ENCODE data around the gene FHL1. TPM values are rescaled to one million over a fixed set of nuclear protein-coding genes. Genes with fewer than 3 reads are reported as not detected.

The FHL1 gene
- total RNA-seq, 1 donor from 2014 or later = 4.5 TPM

DNA sequence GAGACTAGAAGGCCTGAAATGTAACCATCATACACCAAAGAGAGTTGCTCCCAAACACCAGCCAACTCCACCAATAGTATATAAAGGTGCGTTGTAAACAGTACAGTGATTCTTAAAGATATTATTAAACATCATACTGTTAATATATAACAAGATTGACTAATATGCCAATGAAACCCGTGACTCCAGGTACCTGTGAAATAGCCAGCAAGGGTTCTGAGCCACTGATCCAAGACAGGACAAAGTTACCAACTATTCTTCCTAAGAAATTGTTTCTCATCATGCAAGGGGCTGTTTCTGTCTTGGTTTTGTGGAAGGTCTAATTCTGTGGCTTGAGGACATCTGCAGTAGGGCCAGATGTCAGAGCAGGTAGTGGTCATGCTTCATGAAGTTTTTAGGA is 47.2 kb downstream of the FHL1 start:
- Mint-ChIP-seq H3K27ac (no peak overlapping the region), H3K36me3 (ENCODE audit: low read depth) (no peaks in the 10 kb centered on the region), H3K4me3 (ENCODE audit: low read depth) (no peak overlapping the region), H3K9me3 (no peaks in the 10 kb centered on the region), H3K27me3 (ENCODE audit: low read depth) (no peaks in the 10 kb centered on the region), H3K4me1 (ENCODE audit: low read depth) (peaks cover 39% of the 10 kb centered on the region)
- no peak for DNase-seq (ENCODE audit: low spot score)
- intact Hi-C loops (cut with micrococcal nuclease) = no loop called here

DNA sequence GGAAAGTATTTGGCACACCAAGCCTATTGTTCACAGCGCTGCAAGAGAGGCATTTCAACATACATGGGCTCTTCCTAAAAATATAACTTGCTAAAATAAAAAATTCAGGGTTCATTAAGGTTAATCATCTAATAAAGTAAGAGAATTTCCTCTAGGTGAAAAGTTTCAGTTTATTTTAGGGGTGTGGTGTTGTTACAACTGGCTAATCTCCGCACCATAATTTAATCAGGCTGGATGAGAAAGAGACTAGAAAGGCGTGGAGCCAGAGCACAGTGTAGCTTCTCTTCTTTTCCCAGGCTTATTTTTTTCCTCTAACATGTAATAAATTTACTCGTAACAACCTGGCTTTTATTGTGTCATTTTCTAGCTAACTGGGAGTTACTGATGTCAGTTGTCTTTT is 47.9 kb downstream of the FHL1 start:
- Mint-ChIP-seq H3K4me3 (ENCODE audit: low read depth) (no peak overlapping the region), H3K36me3 (ENCODE audit: low read depth) (no peaks in the 10 kb centered on the region), H3K9me3 (no peaks in the 10 kb centered on the region), H3K4me1 (ENCODE audit: low read depth) (peaks cover 40% of the 10 kb centered on the region), H3K27me3 (ENCODE audit: low read depth) (no peaks in the 10 kb centered on the region), H3K27ac (no peak overlapping the region)
- DNase-seq (ENCODE audit: low spot score) = no peak
- intact Hi-C loops (cut with micrococcal nuclease) = no loop called here

DNA sequence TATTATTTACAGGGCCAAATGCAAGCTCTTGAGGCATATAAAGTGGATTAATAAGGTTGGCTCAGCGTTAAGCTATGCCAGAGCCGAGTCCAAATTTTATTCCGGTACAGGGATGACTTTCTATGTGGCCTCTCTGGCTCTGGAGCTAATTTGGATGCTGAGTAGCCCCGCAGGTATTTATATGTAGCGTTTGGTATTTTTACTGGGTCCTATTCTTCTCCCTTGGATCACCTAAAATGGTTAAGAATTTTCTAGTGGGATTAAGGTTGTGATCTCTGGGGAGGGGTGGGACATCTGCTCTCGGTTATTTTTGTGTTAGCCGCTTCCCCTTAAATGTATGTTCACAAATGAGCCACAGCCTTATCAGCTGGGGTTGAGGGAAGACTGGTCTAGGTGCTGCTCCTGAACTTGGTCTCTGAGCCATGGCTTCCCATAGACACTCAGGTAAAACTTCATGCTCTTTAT is 49.4 kb downstream of the FHL1 start:
- no peak for DNase-seq (ENCODE audit: low spot score)
- intact Hi-C loops (cut with micrococcal nuclease) = no loop called here
- Mint-ChIP-seq H3K36me3 (ENCODE audit: low read depth) (no peaks in the 10 kb centered on the region), H3K9me3 (no peaks in the 10 kb centered on the region), H3K27me3 (ENCODE audit: low read depth) (no peaks in the 10 kb centered on the region), H3K4me1 (ENCODE audit: low read depth) (peaks cover 43% of the 10 kb centered on the region), H3K4me3 (ENCODE audit: low read depth) (no peak overlapping the region), H3K27ac (no peak overlapping the region)

DNA sequence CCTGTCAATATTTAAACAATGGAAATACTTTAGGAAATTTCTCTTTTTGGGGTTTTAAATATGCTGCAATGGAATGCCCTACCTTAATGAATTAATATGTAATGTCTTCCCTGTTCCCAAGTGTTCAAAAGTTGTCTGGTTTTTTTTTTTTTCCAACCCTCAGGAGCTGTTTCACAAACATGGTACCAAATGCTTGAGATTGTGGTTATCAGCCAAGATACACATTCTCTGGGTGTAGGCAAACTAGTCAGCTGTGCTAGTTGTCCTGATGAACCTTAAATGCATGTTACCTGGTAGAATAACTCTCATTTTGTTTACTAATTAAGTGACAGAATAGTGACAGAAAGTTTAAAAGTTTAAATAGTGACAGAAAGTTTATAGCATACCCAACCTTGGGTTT is 50.7 kb downstream of the FHL1 start:
- intact Hi-C loops (cut with micrococcal nuclease) = no loop called here
- no peak overlapping the region for H3K4me3 Mint-ChIP-seq (ENCODE audit: low read depth)
- no peaks in the 10 kb centered on the region for H3K9me3 Mint-ChIP-seq

DNA sequence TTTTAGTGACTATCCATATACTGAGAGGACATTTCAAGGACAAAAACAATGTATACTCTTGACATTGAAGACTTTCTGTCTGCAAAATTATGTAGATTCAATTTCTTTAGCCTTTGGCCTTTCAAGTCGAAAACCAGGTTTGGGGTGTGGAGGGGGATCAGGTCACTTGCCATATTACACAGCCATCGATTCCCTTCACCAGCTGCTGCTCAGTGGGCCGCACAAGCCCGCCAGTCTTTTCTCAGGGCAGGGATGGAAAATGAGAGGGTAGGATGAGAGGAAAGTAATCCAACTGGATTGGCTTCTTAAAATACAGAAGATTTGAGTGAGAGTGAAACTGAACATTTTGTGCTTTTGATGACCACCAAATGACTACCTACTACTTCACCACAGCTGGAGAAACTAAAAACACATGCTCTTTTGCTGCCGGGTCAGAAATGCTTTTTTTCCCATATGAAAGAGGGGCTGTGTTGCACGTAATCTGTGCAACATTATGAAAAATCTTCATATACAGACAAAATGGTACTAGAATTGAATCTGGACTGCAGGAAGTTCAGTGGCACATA is 51.4 kb downstream of the FHL1 start:
- Mint-ChIP-seq H3K4me3 (ENCODE audit: low read depth) (no peak overlapping the region), H3K27ac (no peak overlapping the region), H3K4me1 (ENCODE audit: low read depth) (peaks cover 36% of the 10 kb centered on the region), H3K9me3 (no peaks in the 10 kb centered on the region), H3K27me3 (ENCODE audit: low read depth) (no peaks in the 10 kb centered on the region), H3K36me3 (ENCODE audit: low read depth) (no peaks in the 10 kb centered on the region)
- DNase-seq (ENCODE audit: low spot score) = no peak
- intact Hi-C loops (cut with micrococcal nuclease) = no loop called here

More for the DNA sequence above, 50.7 kb downstream of the FHL1 start:
- DNase-seq (ENCODE audit: low spot score) = no peak
- Mint-ChIP-seq H3K4me1 (ENCODE audit: low read depth) (peaks cover 36% of the 10 kb centered on the region), H3K27ac (no peak overlapping the region), H3K27me3 (ENCODE audit: low read depth) (no peaks in the 10 kb centered on the region), H3K36me3 (ENCODE audit: low read depth) (no peaks in the 10 kb centered on the region)

DNA sequence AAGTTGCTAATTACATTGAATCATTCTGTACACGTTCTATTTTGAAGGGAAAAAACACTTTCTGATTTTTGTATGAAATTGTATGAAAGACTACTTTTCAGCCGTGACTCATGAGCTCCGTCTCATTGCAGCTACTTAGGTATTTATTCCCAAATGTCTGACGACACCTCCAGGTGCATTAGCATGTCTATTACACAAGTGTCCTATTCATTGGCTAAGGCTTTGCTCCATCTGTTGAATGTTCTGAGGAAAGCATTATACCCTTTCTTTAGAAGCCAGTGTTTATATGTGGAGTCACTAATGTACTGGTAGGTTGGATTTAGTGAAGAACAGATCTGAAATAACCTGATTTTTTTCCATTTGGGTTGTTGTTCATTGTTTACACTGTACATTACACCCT is 52.0 kb downstream of the FHL1 start:
- Mint-ChIP-seq H3K27me3 (ENCODE audit: low read depth) (no peaks in the 10 kb centered on the region), H3K27ac (no peak overlapping the region), H3K4me3 (ENCODE audit: low read depth) (no peak overlapping the region), H3K36me3 (ENCODE audit: low read depth) (no peaks in the 10 kb centered on the region), H3K9me3 (no peaks in the 10 kb centered on the region), H3K4me1 (ENCODE audit: low read depth) (peaks cover 33% of the 10 kb centered on the region)
- intact Hi-C loops (cut with micrococcal nuclease) = no loop called here
- DNase-seq (ENCODE audit: low spot score) = no peak

DNA sequence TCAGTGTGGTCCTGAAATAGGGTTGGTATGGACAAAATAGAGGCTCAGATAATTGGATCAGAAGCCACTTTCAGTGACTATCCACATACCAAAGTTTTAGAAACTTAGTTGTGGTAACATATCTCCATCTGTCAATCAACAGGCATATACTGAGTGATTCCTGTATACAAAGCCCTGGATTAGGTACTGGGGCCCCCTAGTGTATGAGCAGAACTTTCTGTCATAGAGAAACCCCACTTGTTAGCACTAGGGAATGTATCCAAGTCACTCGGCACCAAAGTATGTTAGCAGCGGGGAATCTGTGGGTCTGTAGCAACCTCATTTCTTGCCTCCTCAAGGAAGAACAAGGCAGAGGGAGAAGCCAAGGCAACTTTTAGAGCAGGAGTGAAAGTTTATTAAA is 53.1 kb downstream of the FHL1 start:
- Mint-ChIP-seq H3K27ac (no peak overlapping the region), H3K36me3 (ENCODE audit: low read depth) (no peaks in the 10 kb centered on the region), H3K9me3 (no peaks in the 10 kb centered on the region), H3K4me1 (ENCODE audit: low read depth) (peaks cover 38% of the 10 kb centered on the region), H3K4me3 (ENCODE audit: low read depth) (no peak overlapping the region), H3K27me3 (ENCODE audit: low read depth) (no peaks in the 10 kb centered on the region)
- intact Hi-C loops (cut with micrococcal nuclease) = loop anchor here (10.0 kb wide), 1 partner anchor 176 kb away; no protein-coding TSS in a partner anchor
- no peak for DNase-seq (ENCODE audit: low spot score)

DNA sequence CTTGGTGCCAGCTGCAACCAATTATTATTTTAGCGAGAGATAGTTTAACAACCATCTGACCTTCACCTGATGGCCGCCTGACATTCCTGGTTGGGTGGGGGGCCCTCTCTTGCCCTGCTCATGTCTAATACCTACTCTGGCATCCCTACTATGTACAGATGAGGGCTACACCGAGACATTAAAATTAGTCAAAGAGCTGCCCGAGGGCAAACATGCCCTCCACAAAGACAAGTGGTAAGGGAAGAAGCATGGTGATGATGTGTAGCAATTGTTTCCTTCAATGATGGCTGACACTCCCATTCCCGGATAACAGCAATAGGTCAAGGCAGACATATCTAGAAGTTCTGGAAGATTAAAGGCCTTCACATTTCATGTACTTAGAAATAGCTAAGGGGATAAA is 54.3 kb downstream of the FHL1 start:
- Mint-ChIP-seq H3K4me3 (ENCODE audit: low read depth) (no peak overlapping the region), H3K36me3 (ENCODE audit: low read depth) (no peaks in the 10 kb centered on the region), H3K27ac (no peak overlapping the region), H3K4me1 (ENCODE audit: low read depth) (peaks cover 31% of the 10 kb centered on the region), H3K27me3 (ENCODE audit: low read depth) (no peaks in the 10 kb centered on the region), H3K9me3 (no peaks in the 10 kb centered on the region)
- DNase-seq (ENCODE audit: low spot score) = no peak
- intact Hi-C loops (cut with micrococcal nuclease) = loop anchor here (10.0 kb wide), 1 partner anchor 177 kb away; no protein-coding TSS in a partner anchor

DNA sequence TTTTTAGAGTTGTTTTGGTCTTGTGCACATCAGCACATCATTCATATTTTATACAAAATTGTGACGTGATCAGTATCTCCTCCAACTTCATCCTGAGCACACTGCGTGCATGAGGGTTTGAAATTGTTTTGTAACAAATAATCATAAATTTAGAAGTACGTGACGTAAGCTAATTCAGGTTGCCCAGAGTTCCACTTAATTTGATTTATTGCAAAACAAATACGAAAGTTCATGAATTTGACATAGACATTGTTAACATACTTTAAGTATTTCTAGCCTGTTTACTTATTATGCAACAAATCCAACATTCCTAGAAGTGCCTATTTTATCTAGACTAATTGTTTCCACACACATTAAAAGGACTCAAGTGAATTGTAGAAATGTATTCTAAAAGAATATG is 55.6 kb downstream of the FHL1 start:
- no peaks in the 10 kb centered on the region for H3K9me3 Mint-ChIP-seq
- H3K36me3 Mint-ChIP-seq (ENCODE audit: low read depth) = no peaks in the 10 kb centered on the region
- intact Hi-C loops (cut with micrococcal nuclease) = loop anchor here (10.0 kb wide), 1 partner anchor 178 kb away; no protein-coding TSS in a partner anchor
- no peak overlapping the region for H3K27ac Mint-ChIP-seq
- H3K4me3 Mint-ChIP-seq (ENCODE audit: low read depth) = no peak overlapping the region
- no peaks in the 10 kb centered on the region for H3K27me3 Mint-ChIP-seq (ENCODE audit: low read depth)
- H3K4me1 Mint-ChIP-seq (ENCODE audit: low read depth) = peaks cover 29% of the 10 kb centered on the region
- DNase-seq (ENCODE audit: low spot score) = no peak

DNA sequence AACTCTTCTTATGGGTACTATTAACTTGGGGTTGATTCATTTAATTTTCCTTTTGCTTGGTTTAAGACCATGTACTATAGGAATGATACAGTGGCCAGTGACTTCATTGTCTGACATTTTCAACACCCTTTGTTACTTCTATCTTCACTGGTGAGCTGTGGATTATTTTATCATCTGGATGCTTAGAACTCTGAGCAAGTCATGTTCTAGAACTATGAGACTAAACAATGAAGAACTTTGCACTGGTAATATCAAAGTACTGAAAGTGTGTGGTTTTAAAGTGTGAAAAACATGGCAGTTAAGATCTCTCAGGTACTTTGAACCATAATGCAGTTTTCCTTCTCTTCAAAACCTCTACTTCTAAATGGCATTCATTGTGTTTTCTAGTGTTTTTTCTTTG is 56.1 kb downstream of the FHL1 start:
- H3K4me3 Mint-ChIP-seq (ENCODE audit: low read depth) = no peak overlapping the region
- intact Hi-C loops (cut with micrococcal nuclease) = loop anchor here (10.0 kb wide), 1 partner anchor 179 kb away; no protein-coding TSS in a partner anchor
- peaks cover 29% of the 10 kb centered on the region for H3K4me1 Mint-ChIP-seq (ENCODE audit: low read depth)
- H3K36me3 Mint-ChIP-seq (ENCODE audit: low read depth) = no peaks in the 10 kb centered on the region
- H3K27me3 Mint-ChIP-seq (ENCODE audit: low read depth) = no peaks in the 10 kb centered on the region
- DNase-seq (ENCODE audit: low spot score) = no peak
- H3K9me3 Mint-ChIP-seq = no peaks in the 10 kb centered on the region
- peak overlapping the region; percentile 42 for H3K27ac Mint-ChIP-seq

DNA sequence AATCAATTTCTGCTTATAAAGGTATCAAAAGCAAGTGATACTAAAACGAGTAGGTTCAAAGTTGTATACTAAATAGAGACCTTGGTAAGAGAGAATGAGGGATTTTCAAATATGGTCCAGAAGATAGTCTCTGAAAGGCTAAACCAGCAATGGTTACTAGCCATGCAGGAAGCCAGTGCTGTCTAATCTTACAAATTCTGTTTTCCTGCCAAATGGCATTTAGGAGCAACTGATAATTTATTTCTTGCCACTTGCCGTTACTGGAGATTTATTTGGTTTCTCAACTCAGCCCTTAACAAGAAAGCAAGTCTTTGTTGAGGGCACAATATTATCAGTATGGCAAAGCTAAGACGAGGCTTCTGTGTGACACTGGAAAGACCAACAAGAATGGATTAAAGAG is 56.6 kb downstream of the FHL1 start:
- DNase-seq (ENCODE audit: low spot score) = no peak
- Mint-ChIP-seq H3K4me1 (ENCODE audit: low read depth) (peaks cover 29% of the 10 kb centered on the region), H3K27me3 (ENCODE audit: low read depth) (no peaks in the 10 kb centered on the region), H3K9me3 (no peaks in the 10 kb centered on the region), H3K4me3 (ENCODE audit: low read depth) (no peak overlapping the region), H3K27ac (no peak overlapping the region), H3K36me3 (ENCODE audit: low read depth) (no peaks in the 10 kb centered on the region)
- intact Hi-C loops (cut with micrococcal nuclease) = loop anchor here (10.0 kb wide), 1 partner anchor 179 kb away; no protein-coding TSS in a partner anchor

DNA sequence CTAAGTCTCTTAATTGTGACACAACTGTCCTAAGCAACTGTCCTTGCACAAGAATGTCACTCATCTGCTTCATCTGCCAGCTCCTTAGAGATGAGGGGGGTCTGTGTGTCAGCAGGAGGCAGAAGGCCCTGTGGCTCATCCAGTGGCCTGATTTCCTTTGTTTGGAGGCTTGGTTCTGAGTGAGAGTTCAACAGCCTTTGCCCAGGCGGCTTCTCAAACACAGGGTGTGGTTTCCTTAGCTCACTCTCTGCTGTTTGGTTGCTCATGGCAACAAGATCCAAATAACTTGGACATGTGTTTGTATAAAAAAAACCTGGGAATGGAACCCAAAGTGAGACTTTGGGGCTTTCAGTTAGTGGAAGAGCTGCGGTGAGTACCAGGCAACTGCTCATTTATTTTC is 57.2 kb downstream of the FHL1 start:
- Mint-ChIP-seq H3K27ac (no peak overlapping the region), H3K4me1 (ENCODE audit: low read depth) (peaks cover 29% of the 10 kb centered on the region), H3K27me3 (ENCODE audit: low read depth) (no peaks in the 10 kb centered on the region), H3K9me3 (no peaks in the 10 kb centered on the region), H3K4me3 (ENCODE audit: low read depth) (no peak overlapping the region), H3K36me3 (ENCODE audit: low read depth) (peaks cover 3% of the 10 kb centered on the region)
- no peak for DNase-seq (ENCODE audit: low spot score)
- intact Hi-C loops (cut with micrococcal nuclease) = loop anchor here (10.0 kb wide), 1 partner anchor 180 kb away; no protein-coding TSS in a partner anchor

DNA sequence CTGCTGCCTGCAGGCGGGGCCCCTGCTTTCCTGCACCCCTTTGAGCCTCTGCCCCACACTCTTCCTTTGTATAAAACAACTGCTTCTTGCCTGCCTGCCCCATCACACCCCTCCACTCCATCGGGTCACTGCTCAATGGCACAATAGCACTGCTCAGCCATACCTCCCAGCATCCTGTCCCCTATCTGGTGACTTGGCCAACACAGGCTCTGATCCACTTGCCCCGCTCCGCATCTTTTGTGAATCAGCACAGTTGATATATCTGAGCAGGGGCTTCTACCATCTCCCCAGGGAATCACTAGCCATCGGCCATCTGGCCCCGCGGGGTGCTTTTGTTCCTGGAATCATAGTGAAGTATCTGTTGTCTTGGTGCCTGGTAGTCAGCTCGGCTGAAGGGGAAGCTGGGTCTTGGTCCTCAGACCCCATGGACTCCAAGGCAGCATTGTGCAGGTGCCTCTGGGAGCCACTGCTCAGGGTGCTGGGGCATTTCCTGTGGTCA is 58.6 kb downstream of the FHL1 start:
- Mint-ChIP-seq H3K27ac (no peak overlapping the region), H3K36me3 (ENCODE audit: low read depth) (peaks cover 8% of the 10 kb centered on the region), H3K9me3 (no peaks in the 10 kb centered on the region), H3K27me3 (ENCODE audit: low read depth) (no peaks in the 10 kb centered on the region), H3K4me1 (ENCODE audit: low read depth) (peaks cover 26% of the 10 kb centered on the region), H3K4me3 (ENCODE audit: low read depth) (no peak overlapping the region)
- DNase-seq (ENCODE audit: low spot score) = no peak
- intact Hi-C loops (cut with micrococcal nuclease) = loop anchor here (10.0 kb wide), 1 partner anchor 181 kb away; no protein-coding TSS in a partner anchor

Measured in activated T-helper 2 cell treated with anti-CD3 and anti-CD28 coated beads, Interferon-gamma antibody, Interleukin-2, Interleukin-4, amounts not matched to agents 10 μg/mL and 5 μg/mL and 100 μg/mL, durations not matched to agents 14 hours and 24 hours and 36 hours (primary cell).